HepG2 (cell line): ENCODE data around the gene ZNF3. TPM values are rescaled to one million over a fixed set of nuclear protein-coding genes. Genes with fewer than 3 reads are reported as not detected.

Experiments
- AFF4 ChIP-seq: sonication (generic); formaldehyde crosslinking; IDR thresholded peaks from 2 replicates; pipeline ENCODE4 v1.4.0; 2020; ENCODE audit warnings: missing genetic modification reagents
- ATF3 ChIP-seq: sonication (generic); formaldehyde crosslinking; IDR thresholded peaks from 2 replicates; pipeline ENCODE4 v1.4.0; 2020; ENCODE audit warnings: missing genetic modification reagents
- DBP ChIP-seq: sonication (generic); formaldehyde crosslinking; IDR thresholded peaks from 2 replicates; pipeline ENCODE4 v1.4.0; 2020; ENCODE audit warnings: missing genetic modification reagents; ENCODE audit errors: not compliant biosample characterization
- KDM2A ChIP-seq: sonication (generic); formaldehyde crosslinking; IDR thresholded peaks from 2 replicates; pipeline ENCODE4 v1.4.0; 2020; ENCODE audit warnings: low read depth, missing genetic modification reagents, borderline replicate concordance
- KDM3A ChIP-seq: IDR thresholded peaks from 2 replicates; pipeline ENCODE4 v1.6.1; 2018; ENCODE audit warnings: low read depth, missing compliant biosample characterization
- KDM6A ChIP-seq: IDR thresholded peaks from 2 replicates; pipeline ENCODE4 v1.6.1; 2016; ENCODE audit warnings: low read depth
- MLLT10 ChIP-seq: sonication (generic); formaldehyde crosslinking; IDR thresholded peaks from 2 replicates; pipeline ENCODE4 v1.4.0; 2020; ENCODE audit warnings: missing genetic modification reagents
- NCOA1 ChIP-seq: sonication (generic); formaldehyde crosslinking; IDR thresholded peaks from 2 replicates; pipeline ENCODE4 v1.9.0; 2021; ENCODE audit warnings: missing genetic modification reagents
- NPAS2 ChIP-seq: sonication (generic); formaldehyde crosslinking; IDR thresholded peaks from 2 replicates; pipeline ENCODE4 v1.8.0; 2022; ENCODE audit warnings: mild to moderate bottlenecking, missing genetic modification reagents, borderline replicate concordance
- PAX8 ChIP-seq: sonication (generic); formaldehyde crosslinking; IDR thresholded peaks from 2 replicates; pipeline ENCODE4 v1.8.0; 2022; ENCODE audit warnings: mild to moderate bottlenecking, missing genetic modification reagents, borderline replicate concordance
- PHF20 ChIP-seq: sonication (generic); formaldehyde crosslinking; IDR thresholded peaks from 2 replicates; pipeline ENCODE4 v1.5.0; 2020; ENCODE audit warnings: mild to moderate bottlenecking, missing genetic modification reagents
- TEF ChIP-seq: sonication (generic); formaldehyde crosslinking; IDR thresholded peaks from 2 replicates; pipeline ENCODE4 v1.5.0; 2020; ENCODE audit warnings: missing genetic modification reagents
- ZNF264 ChIP-seq: sonication (generic); formaldehyde crosslinking; IDR thresholded peaks from 2 replicates; pipeline ENCODE4 v1.4.0; 2020; ENCODE audit warnings: missing genetic modification reagents
- ZNF484 ChIP-seq: sonication (generic); formaldehyde crosslinking; IDR thresholded peaks from 2 replicates; pipeline ENCODE4 v1.5.1; 2020; ENCODE audit warnings: mild to moderate bottlenecking, low read depth, missing genetic modification reagents, borderline replicate concordance
- ZNF747 ChIP-seq: sonication (generic); formaldehyde crosslinking; IDR thresholded peaks from 2 replicates; pipeline ENCODE4 v1.8.1; 2023; ENCODE audit warnings: missing genetic modification reagents, mild to moderate bottlenecking, borderline replicate concordance
- ZNF792 ChIP-seq: IDR thresholded peaks from 2 replicates; pipeline ENCODE4 v1.6.1; 2016
- polyA plus RNA-seq, 8 experiments: library from polyadenylated mRNA; depleted of rRNA in 3 of 8; stranded (reverse) in 7 of 8; unstranded in 1 of 8; fragments of >200 nt; fragmentation: Illumina TruSeq in 4 of 8; extraction: Trizol in 4 of 8; gene quantifications; 2 replicates each; pipeline versions ENCODE4 v1.2.1 to v1.2.3, GENCODE V29; 2011 to 2016; ENCODE audit warnings: low read depth in 4 of 8, missing spikeins in 1 of 8, mixed read lengths in 1 of 8; ENCODE audit not compliant: insufficient read depth in 1 of 8
- total RNA-seq, 5 experiments: library from RNA; depleted of rRNA; stranded (reverse); fragments of >200 nt; fragmentation: Illumina TruSeq; extraction: Trizol; gene quantifications; 2 replicates each; pipeline ENCODE4 v1.2.3, GENCODE V29; 2016; ENCODE audit warnings: low read depth in 1 of 5
- TF ChIP-seq, protein P1 (sequence below), 2 experiments: IDR thresholded peaks; 2 replicates each; pipeline ENCODE4 v1.6.1; 2011 to 2012; ENCODE audit warnings: low read length in 2 of 2, borderline replicate concordance in 1 of 2, low read depth in 1 of 2, mild to moderate bottlenecking in 1 of 2, moderate library complexity in 1 of 2
- TF ChIP-seq, protein P2 (sequence below): sonication (generic); formaldehyde crosslinking; IDR thresholded peaks from 2 replicates; pipeline ENCODE4 v1.5.0; 2020; ENCODE audit warnings: mild to moderate bottlenecking, low read depth, missing genetic modification reagents, borderline replicate concordance
- TF ChIP-seq, protein P3 (sequence below): sonication (generic); formaldehyde crosslinking; IDR thresholded peaks from 2 replicates; pipeline ENCODE4 v1.5.0; 2020; ENCODE audit warnings: missing genetic modification reagents

Gene ZNF3
- total and polyA plus RNA-seq, 2 of the 13 experiments (the other 11 are each of a cell fraction or from before 2014, with no cell fraction given) = 33.7 to 56.9 TPM

DNA sequence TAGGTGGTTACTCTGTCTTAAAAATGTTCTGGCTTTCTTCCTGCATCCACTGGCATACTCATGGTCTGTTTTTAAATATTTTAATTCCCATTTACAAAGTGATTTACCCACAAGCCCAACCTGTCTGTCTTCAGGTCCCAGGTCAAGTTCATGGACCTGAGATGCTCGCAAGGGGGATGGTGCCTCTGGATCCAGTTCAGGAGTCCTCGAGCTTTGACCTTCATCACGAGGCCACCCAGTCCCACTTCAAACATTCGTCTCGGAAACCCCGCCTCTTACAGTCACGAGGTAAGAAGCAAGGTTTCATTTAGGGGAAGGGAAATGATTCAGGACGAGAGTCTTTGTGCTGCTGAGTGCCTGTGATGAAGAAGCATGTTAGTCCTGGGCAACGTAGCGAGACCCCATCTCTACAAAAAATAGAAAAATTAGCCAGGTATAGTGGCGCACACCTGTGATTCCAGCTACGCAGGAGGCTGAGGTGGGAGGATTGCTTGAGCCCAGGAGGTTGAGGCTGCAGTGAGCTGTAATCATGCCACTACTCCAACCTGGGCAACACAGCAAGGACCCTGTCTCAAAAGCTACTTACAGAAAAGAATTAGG is 57.4 kb downstream of the ZNF3 start (continued):
- TF ChIP-seq, protein P1, sequence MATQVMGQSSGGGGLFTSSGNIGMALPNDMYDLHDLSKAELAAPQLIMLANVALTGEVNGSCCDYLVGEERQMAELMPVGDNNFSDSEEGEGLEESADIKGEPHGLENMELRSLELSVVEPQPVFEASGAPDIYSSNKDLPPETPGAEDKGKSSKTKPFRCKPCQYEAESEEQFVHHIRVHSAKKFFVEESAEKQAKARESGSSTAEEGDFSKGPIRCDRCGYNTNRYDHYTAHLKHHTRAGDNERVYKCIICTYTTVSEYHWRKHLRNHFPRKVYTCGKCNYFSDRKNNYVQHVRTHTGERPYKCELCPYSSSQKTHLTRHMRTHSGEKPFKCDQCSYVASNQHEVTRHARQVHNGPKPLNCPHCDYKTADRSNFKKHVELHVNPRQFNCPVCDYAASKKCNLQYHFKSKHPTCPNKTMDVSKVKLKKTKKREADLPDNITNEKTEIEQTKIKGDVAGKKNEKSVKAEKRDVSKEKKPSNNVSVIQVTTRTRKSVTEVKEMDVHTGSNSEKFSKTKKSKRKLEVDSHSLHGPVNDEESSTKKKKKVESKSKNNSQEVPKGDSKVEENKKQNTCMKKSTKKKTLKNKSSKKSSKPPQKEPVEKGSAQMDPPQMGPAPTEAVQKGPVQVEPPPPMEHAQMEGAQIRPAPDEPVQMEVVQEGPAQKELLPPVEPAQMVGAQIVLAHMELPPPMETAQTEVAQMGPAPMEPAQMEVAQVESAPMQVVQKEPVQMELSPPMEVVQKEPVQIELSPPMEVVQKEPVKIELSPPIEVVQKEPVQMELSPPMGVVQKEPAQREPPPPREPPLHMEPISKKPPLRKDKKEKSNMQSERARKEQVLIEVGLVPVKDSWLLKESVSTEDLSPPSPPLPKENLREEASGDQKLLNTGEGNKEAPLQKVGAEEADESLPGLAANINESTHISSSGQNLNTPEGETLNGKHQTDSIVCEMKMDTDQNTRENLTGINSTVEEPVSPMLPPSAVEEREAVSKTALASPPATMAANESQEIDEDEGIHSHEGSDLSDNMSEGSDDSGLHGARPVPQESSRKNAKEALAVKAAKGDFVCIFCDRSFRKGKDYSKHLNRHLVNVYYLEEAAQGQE (IDR thresholded peaks at IDR 0.05; ENCODE audit: borderline replicate concordance in 1 of 2, low read depth in 1 of 2, low read length in 2 of 2) = peak in 1 of 2 experiments; percentile 63; a peak in 1 of 4 replicates
- TF ChIP-seq ZNF264 (CRISPR knock-in tag) (no peak), ATF3 (no peak), MLLT10 (CRISPR knock-in tag) (no peak), ZNF792 (no peak), ZNF484 (CRISPR knock-in tag) (no peak), ZNF747 (no peak), KDM3A (0 out of 2 replicates have a peak, but pooled peaks have one; percentile 21), KDM2A (CRISPR knock-in tag) (no peak; the same call in 1 of the 2 replicates), NCOA1 (no peak), PHF20 (CRISPR knock-in tag) (no peak), DBP (CRISPR knock-in tag) (no peak), AFF4 (no peak), TEF (CRISPR knock-in tag) (no peak), KDM6A (CRISPR knock-in tag) (peak; percentile 48), NPAS2 (CRISPR knock-in tag) (no peak), PAX8 (CRISPR knock-in tag) (no peak)
- TF ChIP-seq, protein P2, sequence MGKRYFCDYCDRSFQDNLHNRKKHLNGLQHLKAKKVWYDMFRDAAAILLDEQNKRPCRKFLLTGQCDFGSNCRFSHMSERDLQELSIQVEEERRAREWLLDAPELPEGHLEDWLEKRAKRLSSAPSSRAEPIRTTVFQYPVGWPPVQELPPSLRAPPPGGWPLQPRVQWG = no peak
- TF ChIP-seq, protein P3, sequence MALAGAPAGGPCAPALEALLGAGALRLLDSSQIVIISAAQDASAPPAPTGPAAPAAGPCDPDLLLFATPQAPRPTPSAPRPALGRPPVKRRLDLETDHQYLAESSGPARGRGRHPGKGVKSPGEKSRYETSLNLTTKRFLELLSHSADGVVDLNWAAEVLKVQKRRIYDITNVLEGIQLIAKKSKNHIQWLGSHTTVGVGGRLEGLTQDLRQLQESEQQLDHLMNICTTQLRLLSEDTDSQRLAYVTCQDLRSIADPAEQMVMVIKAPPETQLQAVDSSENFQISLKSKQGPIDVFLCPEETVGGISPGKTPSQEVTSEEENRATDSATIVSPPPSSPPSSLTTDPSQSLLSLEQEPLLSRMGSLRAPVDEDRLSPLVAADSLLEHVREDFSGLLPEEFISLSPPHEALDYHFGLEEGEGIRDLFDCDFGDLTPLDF (CRISPR knock-in tag) = no peak
